DND-41 (cell line): Measurements from ENCODE around the gene KRT25.

Experiments used
- EZH2 ChIP-seq: IDR thresholded peaks from 3 replicates; pipeline ENCODE4 v1.6.1; 2012; ENCODE audit warnings: borderline replicate concordance, low read depth, mild to moderate bottlenecking, moderate library complexity, low read length, inconsistent platforms; ENCODE audit not compliant: severe bottlenecking
- TF ChIP-seq, protein P1 (sequence below): IDR thresholded peaks from 2 replicates; pipeline ENCODE4 v1.5.1; 2012; ENCODE audit warnings: borderline replicate concordance, low read length, moderate library complexity, mild to moderate bottlenecking; ENCODE audit not compliant: poor library complexity, severe bottlenecking; ENCODE audit errors: extremely low read depth

DNA sequence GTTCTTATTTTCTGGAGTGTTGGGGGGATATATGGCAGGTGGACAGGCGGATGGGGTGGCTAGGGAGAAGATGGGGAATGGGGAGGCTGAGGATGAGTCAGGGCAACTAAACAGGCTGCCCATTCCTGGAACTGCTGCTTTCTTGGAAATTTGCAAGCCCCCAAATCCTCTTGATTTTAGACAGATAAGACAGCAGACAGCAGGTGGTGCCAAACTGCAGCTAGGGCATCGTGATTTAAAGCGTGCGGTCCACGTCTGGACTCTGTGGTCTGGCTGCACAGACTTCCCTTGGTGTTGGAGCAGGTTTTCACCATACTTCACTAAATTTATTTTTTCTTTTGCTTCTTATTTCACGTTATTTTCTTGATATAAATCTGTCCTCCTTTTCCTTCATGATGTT is 40.7 kb downstream of the KRT25 start:
- TF ChIP-seq, protein P1, sequence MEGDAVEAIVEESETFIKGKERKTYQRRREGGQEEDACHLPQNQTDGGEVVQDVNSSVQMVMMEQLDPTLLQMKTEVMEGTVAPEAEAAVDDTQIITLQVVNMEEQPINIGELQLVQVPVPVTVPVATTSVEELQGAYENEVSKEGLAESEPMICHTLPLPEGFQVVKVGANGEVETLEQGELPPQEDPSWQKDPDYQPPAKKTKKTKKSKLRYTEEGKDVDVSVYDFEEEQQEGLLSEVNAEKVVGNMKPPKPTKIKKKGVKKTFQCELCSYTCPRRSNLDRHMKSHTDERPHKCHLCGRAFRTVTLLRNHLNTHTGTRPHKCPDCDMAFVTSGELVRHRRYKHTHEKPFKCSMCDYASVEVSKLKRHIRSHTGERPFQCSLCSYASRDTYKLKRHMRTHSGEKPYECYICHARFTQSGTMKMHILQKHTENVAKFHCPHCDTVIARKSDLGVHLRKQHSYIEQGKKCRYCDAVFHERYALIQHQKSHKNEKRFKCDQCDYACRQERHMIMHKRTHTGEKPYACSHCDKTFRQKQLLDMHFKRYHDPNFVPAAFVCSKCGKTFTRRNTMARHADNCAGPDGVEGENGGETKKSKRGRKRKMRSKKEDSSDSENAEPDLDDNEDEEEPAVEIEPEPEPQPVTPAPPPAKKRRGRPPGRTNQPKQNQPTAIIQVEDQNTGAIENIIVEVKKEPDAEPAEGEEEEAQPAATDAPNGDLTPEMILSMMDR: no peak
- TF ChIP-seq EZH2: no peak
